Fibroblast of mammary gland (primary cell): ENCODE results near the gene SORCS2.

Experiments used
- DNase-seq: peaks from one replicate; pipeline ENCODE4 v3.0.0-alpha.2; 2010; ENCODE audit warnings: low read depth
- H3K4me3 ChIP-seq: 2 replicates; pipeline ENCODE4 v1.5.1; 2011; ENCODE audit warnings: low read depth, mild to moderate bottlenecking, low read length, moderate library complexity; ENCODE audit not compliant: control insufficient read depth
- TF ChIP-seq, protein P1 (sequence below): conservative IDR thresholded peaks from 2 replicates; pipeline ENCODE4 v1.5.1; 2011; ENCODE audit warnings: low read depth, low read length, inconsistent platforms; ENCODE audit not compliant: control insufficient read depth, insufficient read depth

Gene SORCS2

DNA sequence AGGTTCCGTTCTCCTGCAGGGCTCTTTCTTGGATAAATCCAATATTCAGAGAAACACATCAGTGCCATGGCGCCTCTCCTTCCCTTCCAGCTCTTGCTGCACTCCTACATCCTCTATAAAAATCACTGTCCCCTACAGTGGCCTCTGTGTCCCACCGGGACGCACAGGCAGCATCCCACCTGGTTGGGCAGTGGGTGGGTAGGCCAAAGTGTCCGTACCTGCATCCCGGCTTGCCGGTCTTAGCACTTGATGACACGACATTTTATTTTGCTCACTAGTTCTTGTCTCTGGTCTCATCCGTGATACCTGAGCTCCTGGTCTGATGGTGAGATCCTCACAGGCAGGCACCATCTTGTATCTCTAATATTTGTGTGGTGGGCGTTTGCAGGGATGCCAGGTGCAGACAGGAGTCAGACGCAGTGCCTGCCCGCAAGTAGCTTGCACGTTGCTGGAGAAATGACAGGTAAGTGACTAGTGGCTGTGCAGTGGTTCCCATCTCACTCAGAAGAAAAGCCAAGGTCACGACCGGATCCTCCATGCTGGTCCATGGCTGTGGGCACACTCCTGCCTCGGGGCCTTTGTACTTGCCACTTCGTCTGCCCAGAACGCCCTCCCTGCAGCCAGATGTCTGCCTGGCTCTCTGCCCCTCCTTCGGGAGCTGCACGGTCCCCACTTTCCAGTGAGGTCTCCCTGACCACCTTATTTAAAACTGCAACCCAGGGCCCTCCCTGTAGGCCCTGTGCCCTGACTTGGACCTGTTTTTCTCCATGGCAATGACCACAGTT, 109.7 kb downstream of the SORCS2 start:
- TF ChIP-seq, protein P1, sequence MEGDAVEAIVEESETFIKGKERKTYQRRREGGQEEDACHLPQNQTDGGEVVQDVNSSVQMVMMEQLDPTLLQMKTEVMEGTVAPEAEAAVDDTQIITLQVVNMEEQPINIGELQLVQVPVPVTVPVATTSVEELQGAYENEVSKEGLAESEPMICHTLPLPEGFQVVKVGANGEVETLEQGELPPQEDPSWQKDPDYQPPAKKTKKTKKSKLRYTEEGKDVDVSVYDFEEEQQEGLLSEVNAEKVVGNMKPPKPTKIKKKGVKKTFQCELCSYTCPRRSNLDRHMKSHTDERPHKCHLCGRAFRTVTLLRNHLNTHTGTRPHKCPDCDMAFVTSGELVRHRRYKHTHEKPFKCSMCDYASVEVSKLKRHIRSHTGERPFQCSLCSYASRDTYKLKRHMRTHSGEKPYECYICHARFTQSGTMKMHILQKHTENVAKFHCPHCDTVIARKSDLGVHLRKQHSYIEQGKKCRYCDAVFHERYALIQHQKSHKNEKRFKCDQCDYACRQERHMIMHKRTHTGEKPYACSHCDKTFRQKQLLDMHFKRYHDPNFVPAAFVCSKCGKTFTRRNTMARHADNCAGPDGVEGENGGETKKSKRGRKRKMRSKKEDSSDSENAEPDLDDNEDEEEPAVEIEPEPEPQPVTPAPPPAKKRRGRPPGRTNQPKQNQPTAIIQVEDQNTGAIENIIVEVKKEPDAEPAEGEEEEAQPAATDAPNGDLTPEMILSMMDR: no peak
- no peak for DNase-seq

DNA sequence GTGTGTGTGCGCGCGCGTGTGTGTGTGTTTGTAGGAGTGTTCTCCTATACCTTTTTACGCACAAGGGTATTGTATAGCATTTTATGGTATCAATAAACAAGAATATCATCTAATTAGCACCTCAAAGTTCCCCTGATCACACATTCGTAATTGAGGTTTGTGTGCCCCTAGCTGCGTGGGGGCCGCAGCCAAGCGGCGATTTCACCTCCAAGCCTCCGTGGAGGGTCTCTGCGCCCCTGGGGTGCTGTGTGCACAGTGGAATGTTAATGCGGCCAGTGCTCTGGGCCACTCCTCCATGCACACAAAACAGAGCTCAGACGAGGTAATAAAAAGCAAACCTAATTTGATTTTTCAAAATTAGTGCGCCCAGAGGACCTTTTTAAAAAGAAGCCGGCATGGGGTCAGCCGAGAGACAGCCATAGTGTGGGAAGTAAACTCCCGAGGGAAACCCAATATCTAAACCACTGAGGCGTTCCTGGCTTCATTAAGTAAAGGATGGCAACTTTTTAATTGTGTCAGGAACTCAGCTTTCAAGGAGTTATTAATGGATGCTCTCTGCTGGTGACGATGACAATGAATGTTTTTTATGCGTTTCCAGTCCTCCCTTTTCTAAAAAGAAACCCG, 110.6 kb downstream of the SORCS2 start:
- H3K4me3 ChIP-seq: no peak overlapping the region
- TF ChIP-seq, protein P1: no peak
- no peak for DNase-seq

More for the DNA sequence above, 109.7 kb downstream of the SORCS2 start:
- no peak overlapping the region for H3K4me3 ChIP-seq

DNA sequence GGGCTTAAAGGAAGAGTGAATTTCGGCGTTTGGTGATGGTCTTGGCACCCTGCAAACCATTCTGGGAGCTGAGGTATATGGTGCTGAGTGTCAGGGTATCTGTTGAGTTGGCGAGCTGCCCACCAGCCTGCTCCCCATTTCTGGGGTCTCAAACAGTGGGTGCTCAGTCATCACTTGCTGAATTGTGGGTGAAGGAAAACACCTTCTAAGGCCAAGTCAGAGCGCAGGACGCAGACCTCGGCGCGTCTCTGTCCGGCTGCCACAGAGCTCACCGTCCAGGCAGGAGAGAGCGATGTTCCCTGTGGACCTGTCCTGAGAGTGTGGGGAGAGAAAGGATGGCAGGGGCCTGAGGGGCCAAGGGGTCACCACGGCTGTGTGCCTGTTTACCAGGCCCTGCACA, 111.2 kb downstream of the SORCS2 start:
- H3K4me3 ChIP-seq: no peak overlapping the region
- TF ChIP-seq, protein P1: no peak
- no peak for DNase-seq

DNA sequence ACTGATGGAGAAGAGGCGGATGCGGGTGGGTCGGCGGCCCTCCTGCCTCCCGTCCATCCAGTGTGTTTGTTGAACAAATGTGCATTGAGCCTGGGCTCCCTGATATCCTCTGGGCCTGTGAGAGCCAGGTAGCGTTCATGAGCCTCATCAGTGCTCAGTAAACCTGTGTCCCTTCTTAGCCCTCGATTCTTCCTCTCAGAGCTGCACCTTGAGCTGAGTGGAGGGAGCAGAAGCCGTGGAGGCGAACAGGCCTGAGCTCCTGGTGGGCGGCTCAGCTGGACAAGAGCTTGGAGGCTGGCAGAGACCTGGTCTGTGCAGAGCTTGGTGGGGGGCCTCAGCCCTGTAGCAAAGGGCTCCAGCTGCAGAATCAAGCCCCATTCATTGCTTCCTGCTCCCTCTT, 112.1 kb downstream of the SORCS2 start:
- DNase-seq: no peak
- TF ChIP-seq, protein P1: no peak
- no peak overlapping the region for H3K4me3 ChIP-seq

DNA sequence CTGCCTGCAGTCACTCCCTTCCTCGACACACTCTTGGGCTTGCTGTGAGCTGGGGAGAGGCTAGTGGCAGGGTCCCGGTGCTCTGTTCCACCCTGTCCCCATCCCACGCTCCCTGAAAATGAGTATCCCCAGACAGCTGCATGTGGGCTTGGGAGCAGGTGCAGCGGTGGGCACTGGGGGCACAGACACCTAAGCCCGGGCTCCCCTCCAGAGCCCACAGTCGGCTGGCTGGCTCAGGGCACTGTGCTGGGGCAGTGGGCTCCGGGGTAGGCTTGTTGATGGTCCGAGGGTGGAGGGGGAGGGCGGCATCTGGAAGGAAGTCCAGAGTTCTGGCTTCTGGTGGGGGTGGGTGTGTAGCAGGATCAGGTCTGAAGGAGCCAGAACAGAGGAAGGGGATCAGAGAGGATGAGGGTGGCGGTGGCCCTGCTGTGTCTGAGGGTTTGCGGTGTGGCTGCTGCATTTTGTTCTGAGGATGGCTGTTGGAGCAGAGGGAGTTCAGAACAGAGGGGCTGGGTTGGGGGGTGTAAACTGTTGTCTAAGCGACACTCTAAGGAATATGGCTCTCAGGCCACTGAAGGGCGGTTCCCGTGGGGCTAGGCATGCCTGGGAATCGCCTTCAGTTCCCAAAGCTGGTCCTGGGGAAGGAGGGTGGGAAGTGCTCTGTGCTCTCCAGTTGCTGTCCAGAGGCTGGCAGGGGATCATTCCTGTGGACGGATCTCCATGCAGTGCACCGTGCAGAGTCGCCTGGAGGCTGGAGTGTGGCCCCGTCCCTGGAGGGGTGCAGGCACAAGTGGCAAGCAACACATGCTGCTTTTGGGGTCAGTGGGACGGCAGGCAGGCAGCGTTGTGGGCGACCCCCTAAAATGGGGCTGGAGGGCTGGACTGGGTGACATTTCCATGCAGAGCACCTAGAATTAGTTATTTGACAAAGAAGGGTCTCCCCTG, 114.0 kb downstream of the SORCS2 start:
- DNase-seq: no peak
- no peak overlapping the region for H3K4me3 ChIP-seq
- TF ChIP-seq, protein P1: no peak

DNA sequence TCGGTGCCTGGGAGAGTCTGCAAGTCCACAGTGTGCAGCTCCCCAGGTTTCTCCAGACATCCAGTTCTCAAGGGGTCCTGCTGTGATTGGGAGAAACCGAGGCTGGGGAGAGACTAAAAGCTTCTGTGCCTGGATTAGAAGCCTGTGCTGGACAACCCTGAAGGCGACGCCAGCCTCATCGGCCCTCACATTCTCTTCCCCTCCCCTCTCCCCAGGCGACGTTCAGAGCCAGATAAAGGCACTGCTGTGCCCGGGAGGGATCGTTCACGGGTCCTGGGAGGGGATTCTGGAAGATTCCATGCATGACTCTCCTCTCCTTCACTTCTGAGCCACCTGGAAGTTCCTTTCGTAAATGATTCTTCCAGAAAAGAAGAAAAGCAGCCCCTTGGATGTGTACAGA, 114.6 kb downstream of the SORCS2 start:
- TF ChIP-seq, protein P1: no peak
- no peak for DNase-seq
- H3K4me3 ChIP-seq: no peak overlapping the region
